HCT116 (cell line): Measurements from ENCODE around the gene SLC10A3.

Experiments
- CEBPB ChIP-seq: IDR thresholded peaks from 2 replicates; pipeline ENCODE4 v1.6.1; 2012; ENCODE audit warnings: low read depth
- EZH2 ChIP-seq: fragments of 200-600 bp; sonication (generic); IDR thresholded peaks from 2 replicates; pipeline ENCODE4 v1.6.1; 2017; ENCODE audit warnings: antibody characterized with exemption, mixed run types
- EZH2phosphoT487 ChIP-seq: fragments of 200-600 bp; IDR thresholded peaks from 2 replicates; pipeline ENCODE4 v1.6.1; 2018; ENCODE audit warnings: antibody characterized with exemption, borderline replicate concordance
- MAX ChIP-seq: IDR thresholded peaks from 2 replicates; pipeline ENCODE4 v1.6.1; 2012
- POLR2AphosphoS5 ChIP-seq: IDR thresholded peaks from 2 replicates; pipeline ENCODE4 v1.6.1; 2011; ENCODE audit warnings: mild to moderate bottlenecking, low read depth, low read length, moderate library complexity
- RAD21 ChIP-seq: IDR thresholded peaks from 2 replicates; pipeline ENCODE4 v1.6.1; 2012; ENCODE audit warnings: low read depth, mild to moderate bottlenecking
- REST ChIP-seq: IDR thresholded peaks from 2 replicates; pipeline ENCODE4 v1.6.1; 2012; ENCODE audit warnings: low read depth
- SRF ChIP-seq: IDR thresholded peaks from 2 replicates; pipeline ENCODE4 v1.6.1; 2012; ENCODE audit warnings: low read depth
- TF ChIP-seq, protein P1 (sequence below), 3 experiments: fragments of 200-600 bp in 1 of 3; sonication (generic) in 1 of 3; IDR thresholded peaks in 2 of 3; conservative IDR thresholded peaks in 1 of 3; 2 replicates each; pipeline ENCODE4 v1.5.1; 2012 to 2017; ENCODE audit warnings: low read depth in 2 of 3, low read length in 2 of 3, antibody characterized with exemption in 1 of 3, borderline replicate concordance in 1 of 3, control low read depth in 1 of 3, mild to moderate bottlenecking in 1 of 3, mixed read lengths in 1 of 3, mixed run types in 1 of 3, moderate library complexity in 1 of 3; ENCODE audit not compliant: insufficient read depth in 1 of 3
- TF ChIP-seq, protein P2 (sequence below): IDR thresholded peaks from 2 replicates; pipeline ENCODE4 v1.6.1; 2011; ENCODE audit warnings: mild to moderate bottlenecking, low read length, moderate library complexity; ENCODE audit not compliant: insufficient replicate concordance; ENCODE audit errors: extremely low read depth

DNA sequence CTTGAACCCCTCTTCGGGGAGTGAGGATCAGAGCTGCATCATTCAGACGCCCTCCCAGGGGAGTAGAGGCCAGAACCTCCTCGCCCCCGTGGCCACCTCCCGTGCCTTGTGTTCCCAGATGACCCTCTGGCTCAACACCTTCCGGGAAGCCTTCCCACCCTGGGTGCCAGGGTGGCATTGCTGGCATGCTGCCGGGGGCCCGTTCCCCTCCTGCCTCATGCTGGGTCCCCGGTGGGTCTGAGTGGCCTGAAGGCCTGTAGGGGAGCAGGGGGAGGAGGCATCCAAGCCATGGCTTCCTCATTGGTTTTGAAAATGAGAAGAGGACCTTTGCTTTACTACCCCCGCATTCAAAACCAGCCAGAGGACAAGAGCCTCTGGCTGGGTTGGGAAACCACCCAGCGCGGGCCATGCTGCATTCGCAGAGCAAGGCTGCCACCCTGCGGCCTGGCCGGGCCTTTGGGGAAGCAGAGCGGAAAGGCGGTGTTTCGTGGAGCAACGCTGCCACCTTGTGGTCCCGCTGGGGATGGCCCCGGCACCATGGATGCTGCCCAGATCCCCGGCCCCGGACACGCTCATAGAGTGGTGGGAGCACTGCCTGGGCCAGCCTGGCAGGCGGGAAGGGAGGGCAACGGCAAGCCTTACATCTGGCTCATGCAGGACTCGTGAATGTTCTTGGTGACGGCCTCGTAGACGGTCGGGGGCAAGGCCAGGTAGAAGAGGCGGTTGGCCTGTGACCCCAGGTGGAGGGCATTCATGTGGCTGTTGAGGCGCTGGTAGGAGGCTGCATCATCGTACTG, 44.3 kb upstream of the SLC10A3 start:
- TF ChIP-seq EZH2 (no peak), EZH2phosphoT487 (no peak), CEBPB (no peak), POLR2AphosphoS5 (peak; percentile 23; the same call in 1 of the 2 replicates), MAX (no peak), RAD21 (no peak), SRF (no peak), REST (no peak)
- TF ChIP-seq, protein P1, sequence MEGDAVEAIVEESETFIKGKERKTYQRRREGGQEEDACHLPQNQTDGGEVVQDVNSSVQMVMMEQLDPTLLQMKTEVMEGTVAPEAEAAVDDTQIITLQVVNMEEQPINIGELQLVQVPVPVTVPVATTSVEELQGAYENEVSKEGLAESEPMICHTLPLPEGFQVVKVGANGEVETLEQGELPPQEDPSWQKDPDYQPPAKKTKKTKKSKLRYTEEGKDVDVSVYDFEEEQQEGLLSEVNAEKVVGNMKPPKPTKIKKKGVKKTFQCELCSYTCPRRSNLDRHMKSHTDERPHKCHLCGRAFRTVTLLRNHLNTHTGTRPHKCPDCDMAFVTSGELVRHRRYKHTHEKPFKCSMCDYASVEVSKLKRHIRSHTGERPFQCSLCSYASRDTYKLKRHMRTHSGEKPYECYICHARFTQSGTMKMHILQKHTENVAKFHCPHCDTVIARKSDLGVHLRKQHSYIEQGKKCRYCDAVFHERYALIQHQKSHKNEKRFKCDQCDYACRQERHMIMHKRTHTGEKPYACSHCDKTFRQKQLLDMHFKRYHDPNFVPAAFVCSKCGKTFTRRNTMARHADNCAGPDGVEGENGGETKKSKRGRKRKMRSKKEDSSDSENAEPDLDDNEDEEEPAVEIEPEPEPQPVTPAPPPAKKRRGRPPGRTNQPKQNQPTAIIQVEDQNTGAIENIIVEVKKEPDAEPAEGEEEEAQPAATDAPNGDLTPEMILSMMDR (IDR thresholded peaks at IDR 0.05 in 2 of 3, conservative IDR thresholded peaks at IDR 0.05 in 1 of 3; ENCODE audit: borderline replicate concordance in 1 of 3, insufficient read depth in 1 of 3, low read depth in 2 of 3, low read length in 2 of 3): peak in 2 of 3 experiments; percentile 79 to 86; a peak in 4 of 6 replicates
- TF ChIP-seq, protein P2, sequence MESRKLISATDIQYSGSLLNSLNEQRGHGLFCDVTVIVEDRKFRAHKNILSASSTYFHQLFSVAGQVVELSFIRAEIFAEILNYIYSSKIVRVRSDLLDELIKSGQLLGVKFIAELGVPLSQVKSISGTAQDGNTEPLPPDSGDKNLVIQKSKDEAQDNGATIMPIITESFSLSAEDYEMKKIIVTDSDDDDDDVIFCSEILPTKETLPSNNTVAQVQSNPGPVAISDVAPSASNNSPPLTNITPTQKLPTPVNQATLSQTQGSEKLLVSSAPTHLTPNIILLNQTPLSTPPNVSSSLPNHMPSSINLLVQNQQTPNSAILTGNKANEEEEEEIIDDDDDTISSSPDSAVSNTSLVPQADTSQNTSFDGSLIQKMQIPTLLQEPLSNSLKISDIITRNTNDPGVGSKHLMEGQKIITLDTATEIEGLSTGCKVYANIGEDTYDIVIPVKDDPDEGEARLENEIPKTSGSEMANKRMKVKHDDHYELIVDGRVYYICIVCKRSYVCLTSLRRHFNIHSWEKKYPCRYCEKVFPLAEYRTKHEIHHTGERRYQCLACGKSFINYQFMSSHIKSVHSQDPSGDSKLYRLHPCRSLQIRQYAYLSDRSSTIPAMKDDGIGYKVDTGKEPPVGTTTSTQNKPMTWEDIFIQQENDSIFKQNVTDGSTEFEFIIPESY: no peak
